Uterus (tissue), 4 donors: ENCODE measurements around the gene TCHH. TPM values are rescaled to one million over a fixed set of nuclear protein-coding genes. Genes with fewer than 3 reads are reported as not detected.

Source experiments
- DNase-seq, 2 donors: peaks; one replicate each; pipeline ENCODE4 v3.0.0-alpha.2; 2019 to 2020
- H3K27ac ChIP-seq, 2 donors: fragments of 200-600 bp; sonication (generic); 1 replicate in 1 of 2; 2 replicates in 1 of 2; pipeline ENCODE4 v1.5.1; 2016 to 2018
- H3K27me3 ChIP-seq, 2 donors: fragments of 200-600 bp; sonication (generic); one replicate each; pipeline ENCODE4 v1.5.1; 2018 to 2019; ENCODE audit warnings: control low read depth in 1 of 2
- H3K36me3 ChIP-seq, 2 donors: fragments of 200-600 bp; sonication (generic); one replicate each; pipeline ENCODE4 v1.5.1; 2019; ENCODE audit warnings: control low read depth in 1 of 2
- H3K4me1 ChIP-seq, 2 donors: fragments of 200-600 bp; sonication (generic); one replicate each; pipeline ENCODE4 v1.5.1; 2018 to 2019; ENCODE audit warnings: control low read depth in 1 of 2
- H3K4me3 ChIP-seq, 2 donors: fragments of 200-600 bp; sonication (generic); 1 replicate in 1 of 2; 2 replicates in 1 of 2; pipeline ENCODE4 v1.5.1; 2018 to 2019; ENCODE audit warnings: mild to moderate bottlenecking in 1 of 2
- H3K9me3 ChIP-seq, 2 donors: fragments of 200-600 bp; sonication (generic); one replicate each; pipeline ENCODE4 v1.5.1; 2019; ENCODE audit warnings: control low read depth in 1 of 2
- POLR2A ChIP-seq, 2 donors: fragments of 450-650 bp; IDR thresholded peaks; one replicate each; pipeline ENCODE4 v1.6.1; 2016; ENCODE audit warnings: antibody characterized with exemption in 2 of 2, mild to moderate bottlenecking in 1 of 2, moderate library complexity in 1 of 2
- intact Hi-C: fragments of 100-400 bp; cut with DNase I; formaldehyde crosslinking; loops from one replicate; pipeline ENCODE4 v1.15.1; 2023; ENCODE audit warnings: low total_unique reads
- total RNA-seq, 4 donors: library from RNA; depleted of rRNA in 3 of 4; stranded (reverse); fragments of >200 nt in 3 of 4; gene quantifications; one replicate each; pipeline versions ENCODE4 v1.1.0 to v1.2.4, GENCODE V29; 2014 to 2023
- TF ChIP-seq, protein P1 (sequence below), 4 experiments: fragments of 200-600 bp in 2 of 4; fragments of 450-650 bp in 2 of 4; sonication (generic) in 2 of 4; IDR thresholded peaks; one replicate each; pipeline ENCODE4 v1.5.1; 2016 to 2019; ENCODE audit warnings: antibody characterized with exemption in 4 of 4, mild to moderate bottlenecking in 2 of 4, moderate library complexity in 1 of 4
- donor health status: DM: yes; HTN: yes; CAD: no.

The TCHH gene
- total RNA-seq, 4 donors from 2014 or later, result not detected

DNA sequence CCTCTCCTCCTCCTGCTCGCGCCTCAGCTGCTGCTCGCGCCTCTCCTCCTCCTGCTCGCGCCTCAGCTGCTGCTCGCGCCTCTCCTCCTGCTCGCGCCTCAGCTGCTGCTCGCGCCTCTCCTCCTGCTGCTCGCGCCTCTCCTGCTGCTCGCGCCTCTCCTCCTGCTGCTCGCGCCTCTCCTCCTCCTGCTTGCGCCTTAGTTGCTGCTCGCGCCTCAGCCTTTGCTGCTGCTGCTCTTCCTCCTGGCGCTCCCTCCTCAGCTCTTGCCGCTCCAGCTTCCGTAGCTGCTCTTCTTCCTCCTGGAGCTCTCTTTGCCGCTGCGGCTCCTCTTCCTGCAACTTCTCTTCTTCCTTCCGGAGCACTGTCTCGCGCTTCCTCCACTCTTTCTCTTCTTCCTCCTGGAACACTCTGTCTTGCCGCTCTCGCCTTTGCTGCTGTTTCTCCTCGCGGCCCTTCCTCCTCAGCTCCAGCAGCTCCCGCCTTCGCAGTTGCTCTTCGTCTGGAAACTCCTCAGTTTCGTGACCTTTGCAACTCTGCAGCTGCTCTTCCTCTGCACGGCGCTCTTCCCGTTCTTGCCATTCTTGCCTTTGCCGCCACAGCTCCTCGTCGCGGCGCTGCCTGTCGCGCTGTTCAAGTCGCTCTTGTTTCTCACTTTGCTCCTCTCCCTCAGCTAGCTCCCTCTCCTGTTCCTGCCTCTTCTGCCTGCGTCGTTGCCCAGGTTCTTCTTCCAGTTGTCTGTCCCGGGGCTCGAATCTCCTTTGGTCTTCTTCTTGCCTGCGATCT lies 3.0 kb downstream of the TCHH start:
- TF ChIP-seq, protein P1, sequence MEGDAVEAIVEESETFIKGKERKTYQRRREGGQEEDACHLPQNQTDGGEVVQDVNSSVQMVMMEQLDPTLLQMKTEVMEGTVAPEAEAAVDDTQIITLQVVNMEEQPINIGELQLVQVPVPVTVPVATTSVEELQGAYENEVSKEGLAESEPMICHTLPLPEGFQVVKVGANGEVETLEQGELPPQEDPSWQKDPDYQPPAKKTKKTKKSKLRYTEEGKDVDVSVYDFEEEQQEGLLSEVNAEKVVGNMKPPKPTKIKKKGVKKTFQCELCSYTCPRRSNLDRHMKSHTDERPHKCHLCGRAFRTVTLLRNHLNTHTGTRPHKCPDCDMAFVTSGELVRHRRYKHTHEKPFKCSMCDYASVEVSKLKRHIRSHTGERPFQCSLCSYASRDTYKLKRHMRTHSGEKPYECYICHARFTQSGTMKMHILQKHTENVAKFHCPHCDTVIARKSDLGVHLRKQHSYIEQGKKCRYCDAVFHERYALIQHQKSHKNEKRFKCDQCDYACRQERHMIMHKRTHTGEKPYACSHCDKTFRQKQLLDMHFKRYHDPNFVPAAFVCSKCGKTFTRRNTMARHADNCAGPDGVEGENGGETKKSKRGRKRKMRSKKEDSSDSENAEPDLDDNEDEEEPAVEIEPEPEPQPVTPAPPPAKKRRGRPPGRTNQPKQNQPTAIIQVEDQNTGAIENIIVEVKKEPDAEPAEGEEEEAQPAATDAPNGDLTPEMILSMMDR (IDR thresholded peaks at IDR 0.05), result no peak
- TF ChIP-seq POLR2A (IDR thresholded peaks at IDR 0.05), result no peak
- Histone ChIP-seq H3K27me3 (peaks cover 0 to 38% of the 10 kb centered on the region in 2 donors), H3K27ac (no peak overlapping the region), H3K36me3 (no peaks in the 10 kb centered on the region), H3K4me3 (peak overlapping the region in 1 of 2 donors; percentile 10), H3K4me1 (peaks cover 0 to 29% of the 10 kb centered on the region in 2 donors), H3K9me3 (peaks cover 0 to 4% of the 10 kb centered on the region in 2 donors)
- intact Hi-C loops, result no loop called here
- no peak for DNase-seq

DNA sequence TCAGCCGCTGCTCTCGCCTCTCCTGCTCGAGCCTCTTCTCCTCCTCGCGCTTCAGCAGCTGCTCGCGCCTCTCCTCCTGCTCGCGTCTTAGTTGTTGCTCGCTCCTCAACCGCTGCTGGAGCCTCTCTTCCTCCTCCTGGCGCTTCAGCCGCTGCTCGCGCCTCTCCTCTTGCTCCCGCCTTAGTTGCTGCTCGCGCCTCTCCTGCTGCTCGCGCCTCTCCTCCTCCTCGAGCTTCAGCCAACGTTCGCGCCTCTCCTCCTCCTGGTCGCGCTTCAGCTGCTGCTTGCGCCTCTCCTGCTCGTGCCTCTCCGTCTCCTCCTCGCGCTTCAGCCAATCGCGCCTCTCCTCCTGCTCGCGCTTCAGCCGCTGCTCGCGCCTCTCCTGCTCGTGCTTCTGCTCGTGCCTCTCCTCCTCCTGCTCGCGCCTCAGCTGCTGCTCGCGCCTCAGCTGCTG lies 3.7 kb downstream of the TCHH start:
- H3K36me3 ChIP-seq, result no peaks in the 10 kb centered on the region
- H3K27ac ChIP-seq, result no peak overlapping the region
- peaks cover 0 to 29% of the 10 kb centered on the region in 2 donors for H3K4me1 ChIP-seq
- H3K9me3 ChIP-seq, result peaks cover 0 to 4% of the 10 kb centered on the region in 2 donors
- DNase-seq, result no peak
- H3K4me3 ChIP-seq, result peak overlapping the region in 1 of 2 donors; percentile 30
- no peak for TF ChIP-seq POLR2A (IDR thresholded peaks at IDR 0.05)
- TF ChIP-seq, protein P1 (IDR thresholded peaks at IDR 0.05), result no peak
- intact Hi-C loops, result no loop called here
- peaks cover 0 to 46% of the 10 kb centered on the region in 2 donors for H3K27me3 ChIP-seq

DNA sequence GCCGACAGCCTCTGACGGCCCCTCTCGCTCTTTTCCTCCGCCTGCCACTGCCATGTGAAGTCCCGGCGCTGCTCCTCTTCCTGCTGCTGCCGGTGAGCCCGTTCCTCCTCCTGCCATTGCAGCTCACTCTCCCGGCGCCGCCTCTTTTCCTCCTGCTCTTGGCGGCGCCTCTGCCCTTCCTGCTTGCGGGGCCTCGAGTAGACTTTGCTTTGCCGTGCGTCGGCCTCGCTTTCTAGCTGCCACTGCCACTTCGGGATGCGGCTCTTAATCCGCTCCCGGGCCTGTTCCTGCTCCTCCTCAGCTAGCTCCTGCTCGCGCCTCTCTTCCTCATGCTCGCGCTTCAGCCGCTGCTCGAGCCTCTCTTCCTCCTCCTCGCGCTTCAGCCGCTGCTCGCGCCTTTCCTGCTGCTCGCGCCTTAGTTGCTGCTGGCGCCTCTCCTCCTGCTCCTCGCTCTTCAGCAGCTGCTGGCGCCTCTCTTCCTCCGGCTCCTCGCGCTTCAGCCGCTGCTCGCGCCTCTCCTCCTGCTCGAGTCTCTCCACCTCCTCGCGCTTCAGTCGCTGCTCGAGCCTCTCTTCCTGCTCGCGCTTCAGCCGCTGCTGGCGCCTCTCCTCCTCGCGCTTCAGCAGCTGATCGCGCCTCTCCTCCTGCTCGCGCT lies 4.3 kb downstream of the TCHH start:
- Histone ChIP-seq H3K27ac (no peak overlapping the region), H3K36me3 (no peaks in the 10 kb centered on the region), H3K4me1 (peaks cover 0 to 29% of the 10 kb centered on the region in 2 donors), H3K4me3 (peak overlapping the region in 1 of 2 donors; percentile 30), H3K27me3 (peaks cover 0 to 51% of the 10 kb centered on the region in 2 donors), H3K9me3 (peaks cover 0 to 4% of the 10 kb centered on the region in 2 donors)
- TF ChIP-seq, protein P1 (IDR thresholded peaks at IDR 0.05), result no peak
- no peak for TF ChIP-seq POLR2A (IDR thresholded peaks at IDR 0.05)
- DNase-seq, result peak in 1 of 2 donors; percentile 11
- intact Hi-C loops, result no loop called here

GRCh38 chr1:152110365-152110859 lies 4.8 kb downstream of the TCHH start:
- TF ChIP-seq, protein P1 (IDR thresholded peaks at IDR 0.05), result no peak
- no peak for TF ChIP-seq POLR2A (IDR thresholded peaks at IDR 0.05)

DNA sequence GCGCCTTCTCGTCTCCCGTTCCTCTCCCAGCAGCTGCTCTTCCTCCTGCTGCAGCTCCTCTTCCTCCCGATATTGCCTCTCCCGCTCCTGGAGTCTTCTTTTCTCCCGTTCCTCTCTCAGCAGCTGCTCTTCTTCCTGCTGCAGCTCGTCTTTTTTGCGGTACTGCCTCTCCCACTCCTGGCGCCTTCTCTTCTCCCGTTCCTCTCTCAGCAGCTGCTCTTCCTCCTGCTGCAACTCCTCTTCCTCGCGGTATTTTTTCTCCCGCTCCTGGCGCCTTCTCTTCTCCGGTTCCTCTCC lies 5.3 kb downstream of the TCHH start:
- no peak for TF ChIP-seq POLR2A (IDR thresholded peaks at IDR 0.05)
- TF ChIP-seq, protein P1 (IDR thresholded peaks at IDR 0.05), result no peak
- no peaks in the 10 kb centered on the region for H3K36me3 ChIP-seq
- no peak overlapping the region for H3K27ac ChIP-seq
- H3K4me3 ChIP-seq, result peak overlapping the region in 1 of 2 donors; percentile 30
- intact Hi-C loops, result no loop called here
- H3K4me1 ChIP-seq, result peaks cover 0 to 29% of the 10 kb centered on the region in 2 donors
- H3K27me3 ChIP-seq, result peaks cover 0 to 62% of the 10 kb centered on the region in 2 donors
- DNase-seq, result no peak
- peaks cover 0 to 4% of the 10 kb centered on the region in 2 donors for H3K9me3 ChIP-seq

More at GRCh38 chr1:152110365-152110859, 4.8 kb downstream of the TCHH start:
- intact Hi-C loops, result no loop called here
- peaks cover 0 to 57% of the 10 kb centered on the region in 2 donors for H3K27me3 ChIP-seq
- peaks cover 0 to 29% of the 10 kb centered on the region in 2 donors for H3K4me1 ChIP-seq
- H3K9me3 ChIP-seq, result peaks cover 0 to 4% of the 10 kb centered on the region in 2 donors
- H3K4me3 ChIP-seq, result peak overlapping the region in 1 of 2 donors; percentile 30
- H3K36me3 ChIP-seq, result no peaks in the 10 kb centered on the region
- peak in 1 of 2 donors; percentile 11 for DNase-seq
- H3K27ac ChIP-seq, result no peak overlapping the region
